ENCODE data around the gene KRTAP5-8.
"Not testable (repeated sequence)": the region's sequence is repeated elsewhere in the genome, so short reads cannot be mapped to it uniquely, and the experiment has no call there.

Gene KRTAP5-8

GRCh38 chr11:71544525-71545214, 6.8 kb downstream of the KRTAP5-8 start:
- DNase-seq = no peak

GRCh38 chr11:71545405-71545966, 7.7 kb downstream of the KRTAP5-8 start:
- DNase-seq = no peak

GRCh38 chr11:71548120-71548519, 10.3 kb downstream of the KRTAP5-8 start, which contains the start of gene KRTAP5-9:
TSS of gene KRTAP5-9 (plus strand) at chr11:71548420. CDS start at chr11:71548658, 238 bp downstream.
- no peak for DNase-seq

GRCh38 chr11:71548716-71549151, 10.9 kb downstream of the KRTAP5-8 start:
- DNase-seq = no peak

GRCh38 chr11:71551711-71552110, 13.9 kb downstream of the KRTAP5-8 start:
- DNase-seq = no peak

DNA sequence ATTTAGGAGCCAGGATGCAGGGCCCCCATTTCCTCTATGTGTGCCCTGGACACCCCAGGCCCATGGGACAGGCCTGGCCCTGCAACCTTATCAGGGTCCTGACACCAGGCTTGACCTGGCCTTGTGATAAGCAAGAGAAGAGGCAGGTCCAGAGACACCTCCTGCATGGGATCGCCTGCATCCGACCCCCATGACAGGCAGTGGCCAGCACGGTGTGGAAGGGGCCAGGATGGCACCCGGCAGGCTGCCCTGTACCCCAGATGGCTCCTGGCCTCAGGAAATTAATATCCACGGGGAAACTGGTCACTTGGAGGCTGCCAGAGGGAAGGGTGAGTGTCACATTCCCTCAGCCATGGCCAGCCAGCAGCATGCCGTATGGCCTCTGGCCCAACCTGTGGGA, 17.2 kb downstream of the KRTAP5-8 start:
- DNase-seq = no peak

GRCh38 chr11:71555508-71555907, 17.7 kb downstream of the KRTAP5-8 start:
- no peak for DNase-seq

GRCh38 chr11:71556018-71556417, 18.2 kb downstream of the KRTAP5-8 start:
- DNase-seq = no peak

DNA sequence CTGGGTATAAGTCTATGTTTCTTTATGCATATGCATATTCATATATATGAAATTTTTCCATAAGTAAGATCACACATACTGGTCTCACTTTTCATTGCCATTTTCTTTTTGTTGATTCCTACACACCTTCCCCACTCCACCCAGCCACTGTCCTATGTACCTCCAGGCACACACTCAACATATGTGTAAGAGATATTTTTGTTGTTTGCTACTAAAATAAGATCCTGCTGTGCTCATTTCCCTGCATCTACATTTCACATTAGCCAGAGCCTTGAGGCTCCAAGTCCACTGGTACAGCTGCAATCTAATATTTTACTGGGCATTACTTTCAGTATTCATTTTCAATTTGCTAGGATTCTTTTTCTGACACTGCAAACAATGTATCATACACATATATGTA, 19.4 kb downstream of the KRTAP5-8 start:
- no peak for DNase-seq

GRCh38 chr11:71558996-71559395, 21.2 kb downstream of the KRTAP5-8 start:
- no peak for DNase-seq

DNA sequence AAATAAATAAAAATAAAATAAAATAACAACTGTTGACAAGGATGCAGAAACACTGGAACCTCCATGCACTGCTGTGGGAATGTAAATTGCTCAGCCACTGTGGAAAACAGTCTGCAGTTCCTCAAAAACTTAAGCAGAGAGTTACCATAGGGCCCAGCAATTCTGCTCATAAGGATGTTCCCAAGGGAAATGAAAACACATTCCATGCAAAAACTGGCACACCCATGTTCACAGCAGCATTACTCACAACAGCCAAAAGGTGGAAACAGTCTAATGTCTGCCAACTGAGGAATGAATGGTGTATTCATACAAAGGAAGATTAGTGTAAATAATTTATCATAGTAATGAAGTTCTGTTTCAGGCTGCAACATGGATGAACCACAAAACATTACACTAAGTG, 24.3 kb downstream of the KRTAP5-8 start:
- no peak for DNase-seq

DNA sequence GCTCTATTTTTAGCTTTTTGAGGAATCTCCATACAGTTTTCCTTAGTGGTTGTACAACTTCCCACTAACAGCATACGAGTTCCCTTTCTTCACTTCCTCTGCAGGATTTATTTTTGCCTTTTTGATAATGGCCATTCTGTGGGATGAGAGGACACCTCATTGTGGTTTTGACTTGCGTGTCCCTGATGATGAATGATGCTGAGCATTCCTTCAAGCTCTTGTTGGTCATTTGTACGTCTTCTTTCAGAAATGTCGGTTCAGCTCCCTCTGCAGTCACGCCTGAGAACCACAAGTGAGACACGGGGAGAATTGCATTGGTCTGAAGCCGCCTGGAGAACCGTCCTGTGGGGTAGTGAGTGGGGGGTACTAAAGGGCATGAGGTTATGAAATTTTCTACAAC, 25.6 kb downstream of the KRTAP5-8 start:
- DNase-seq = peak; percentile 11

DNA sequence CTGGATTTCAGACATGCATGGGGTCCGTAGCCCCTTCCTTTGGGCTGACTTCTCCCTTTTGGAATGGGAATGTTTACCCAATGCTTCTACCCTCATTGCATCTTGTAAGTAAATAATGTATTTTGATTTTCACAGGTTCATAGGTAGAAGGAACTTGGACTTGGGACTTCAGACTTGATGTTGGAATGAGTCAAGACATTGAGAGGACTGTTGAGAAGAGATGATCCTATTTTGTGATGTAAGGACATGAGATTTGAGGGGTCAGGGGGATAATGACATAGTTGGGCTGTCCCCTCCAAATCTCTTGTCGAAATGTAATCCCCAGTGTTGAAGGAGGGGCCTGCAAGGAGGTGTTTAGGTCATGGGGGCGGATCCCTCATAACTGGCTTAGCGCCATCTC, 26.6 kb downstream of the KRTAP5-8 start:
- no peak for DNase-seq

DNA sequence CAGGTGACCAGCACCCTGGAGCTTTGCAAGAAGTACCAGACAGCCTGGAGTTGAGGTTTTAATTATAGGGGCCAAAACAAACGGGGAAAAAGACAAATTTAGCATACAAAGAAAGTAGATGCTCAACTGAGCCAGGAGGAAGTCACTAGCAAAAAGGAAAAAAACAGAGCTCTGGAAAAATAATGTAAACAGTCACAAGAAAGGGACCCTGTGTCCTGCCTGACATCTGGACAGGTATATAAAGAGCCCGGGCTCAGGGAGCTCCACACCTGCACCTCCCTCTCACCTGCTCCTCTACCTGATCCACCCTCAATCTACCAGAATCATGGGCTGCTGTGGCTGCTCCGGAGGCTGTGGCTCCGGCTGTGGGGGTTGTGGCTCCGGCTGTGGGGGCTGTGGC, 27.4 kb downstream of the KRTAP5-8 start, which contains the start of gene KRTAP5-10:
TSS of gene KRTAP5-10 (plus strand) at position 301 of the 400 bp plus-strand sequence. CDS start at position 326, 25 bp downstream.
- DNase-seq = no peak

DNA sequence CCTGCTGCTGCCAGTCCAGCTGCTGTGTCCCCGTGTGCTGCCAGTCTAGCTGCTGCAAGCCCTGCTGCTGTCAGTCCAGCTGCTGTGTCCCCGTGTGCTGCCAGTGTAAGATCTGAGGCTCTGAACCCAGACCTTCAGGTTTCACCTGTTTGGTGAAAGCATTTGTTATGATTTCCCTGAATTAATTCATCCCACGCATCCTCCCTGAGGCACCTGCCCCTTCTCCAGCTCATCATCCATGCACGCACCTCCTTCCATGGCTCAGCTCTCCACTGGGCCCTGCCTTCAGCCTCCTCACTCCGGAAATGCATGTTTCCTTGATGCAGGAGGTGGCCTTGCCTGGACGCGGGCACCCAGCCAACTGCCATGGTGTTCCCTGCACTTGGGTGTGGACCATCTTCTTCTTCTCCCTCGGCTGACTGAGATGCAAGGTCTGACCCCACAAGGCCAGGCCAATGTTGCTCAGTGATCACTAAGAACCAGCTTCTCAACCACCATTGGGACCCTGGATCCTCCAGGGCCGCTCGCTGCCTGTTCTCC, 28.3 kb downstream of the KRTAP5-8 start:
- no peak for DNase-seq

GRCh38 chr11:71566626-71567599, 29.1 kb downstream of the KRTAP5-8 start:
- not testable (repeated sequence) for DNase-seq

DNA sequence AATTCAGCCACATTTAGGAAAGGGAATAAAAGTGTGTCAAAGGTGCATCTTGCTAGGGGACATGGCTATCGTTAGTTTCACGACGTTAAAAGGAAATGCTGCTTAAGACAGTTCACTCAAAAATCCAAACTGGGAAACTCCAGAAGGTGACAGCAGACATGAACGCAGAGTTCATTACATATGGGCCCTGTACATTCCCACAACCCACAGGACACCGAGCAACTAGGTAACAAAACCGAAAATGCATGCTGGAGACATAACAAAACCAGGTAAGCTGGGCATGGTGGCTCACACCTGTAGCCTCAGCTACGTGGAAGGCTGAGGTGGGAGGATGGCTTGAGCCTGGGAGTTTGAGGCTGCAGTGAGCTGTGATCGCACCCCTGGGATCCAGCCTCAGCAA, 29.8 kb downstream of the KRTAP5-8 start:
- not testable (repeated sequence) for DNase-seq

- DNase-seq = no peak
Measured at GRCh38 chr11:71568704-71569349, 31.0 kb downstream of the KRTAP5-8 start.

DNA sequence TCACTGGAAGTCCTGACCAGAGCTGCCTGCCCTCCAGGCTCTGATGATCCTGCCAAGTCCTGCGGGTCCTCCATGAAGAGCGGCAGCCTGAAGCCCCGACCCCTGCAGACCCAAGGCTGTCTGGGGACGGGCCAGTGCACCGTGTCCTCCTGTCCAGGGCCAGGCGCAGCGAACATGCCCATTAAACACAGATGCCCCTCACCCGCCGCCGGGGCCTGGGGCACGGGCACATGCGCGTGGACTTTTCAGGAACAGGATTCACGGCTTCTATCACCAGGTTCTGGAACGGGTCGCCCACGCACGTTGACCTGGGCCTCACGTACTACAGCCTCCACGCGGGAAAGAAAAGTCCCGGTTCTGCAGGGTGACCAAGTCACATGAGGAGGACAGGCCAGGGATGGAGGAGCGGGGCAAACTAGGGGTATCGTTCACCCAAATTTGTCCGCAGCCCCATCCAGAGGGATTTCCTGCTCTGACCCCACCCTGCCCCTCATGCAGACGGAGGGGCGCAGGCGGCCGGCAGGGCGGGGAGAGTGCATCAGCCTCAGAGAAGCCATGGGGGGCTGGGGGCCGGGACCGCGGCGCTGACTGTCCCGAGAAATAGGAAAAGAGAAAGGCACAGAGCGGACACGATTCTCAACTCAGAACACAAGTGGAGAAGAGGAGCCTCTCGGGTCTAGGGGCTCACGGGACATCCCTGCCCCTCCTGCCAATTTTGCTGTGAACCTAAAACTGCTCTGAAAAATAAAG, 33.5 kb downstream of the KRTAP5-8 start:
- not testable (repeated sequence) for DNase-seq

GRCh38 chr11:71572811-71573210, 35.0 kb downstream of the KRTAP5-8 start:
- no peak for DNase-seq

GRCh38 chr11:71574418-71574817, 36.6 kb downstream of the KRTAP5-8 start:
- DNase-seq = no peak

Data from CD4-positive, alpha-beta T cell treated with Interleukin-10 for 1 hour (primary cell).